Trophoblast cell (in vitro differentiated cells and primary cell): ENCODE data around the gene IQUB.
A peak's percentile ranks its signal among the peaks of the same experiment; 100 is the strongest.
"Not testable (repeated sequence)": the region's sequence is repeated elsewhere in the genome, so short reads cannot be mapped to it uniquely, and the experiment has no call there.

Source experiments
- DNase-seq, 2 donors: peaks; one replicate each; pipeline ENCODE4 v3.0.0-alpha.2; 2016
- H2AFZ ChIP-seq: 2 replicates; pipeline ENCODE4 v1.6.1; 2013; ENCODE audit warnings: low read length, moderate library complexity, mild to moderate bottlenecking; ENCODE audit not compliant: insufficient read depth, poor library complexity
- H2AK5ac ChIP-seq: 2 replicates; pipeline ENCODE4 v1.6.1; 2013; ENCODE audit warnings: mild to moderate bottlenecking, low read length
- H2BK120ac ChIP-seq: 2 replicates; pipeline ENCODE4 v1.6.1; 2013; ENCODE audit warnings: low read length, mild to moderate bottlenecking, moderate library complexity; ENCODE audit not compliant: insufficient read depth, poor library complexity
- H2BK12ac ChIP-seq: 2 replicates; pipeline ENCODE4 v1.6.1; 2013; ENCODE audit warnings: mild to moderate bottlenecking, low read length, moderate library complexity
- H2BK5ac ChIP-seq: 2 replicates; pipeline ENCODE4 v1.6.1; 2013; ENCODE audit warnings: low read length, low read depth, moderate library complexity, mild to moderate bottlenecking; ENCODE audit not compliant: poor library complexity
- H3K14ac ChIP-seq: 2 replicates; pipeline ENCODE4 v1.6.1; 2013; ENCODE audit warnings: mild to moderate bottlenecking, low read length
- H3K18ac ChIP-seq: 2 replicates; pipeline ENCODE4 v1.6.1; 2013; ENCODE audit warnings: mild to moderate bottlenecking, low read length
- H3K23ac ChIP-seq: 2 replicates; pipeline ENCODE4 v1.6.1; 2013; ENCODE audit warnings: low read length
- H3K27ac ChIP-seq: 2 replicates; pipeline ENCODE4 v1.5.1; 2013; ENCODE audit warnings: low read depth, mild to moderate bottlenecking, inconsistent platforms, low read length, moderate library complexity
- H3K27me3 ChIP-seq: 2 replicates; pipeline ENCODE4 v1.6.1; 2013; ENCODE audit warnings: inconsistent platforms, mild to moderate bottlenecking, low read length, moderate library complexity; ENCODE audit not compliant: insufficient read depth
- H3K36me3 ChIP-seq, 2 experiments: 1 replicate in 1 of 2; 2 replicates in 1 of 2; pipeline ENCODE4 v1.6.1; 2013; ENCODE audit warnings: low read length in 2 of 2, mild to moderate bottlenecking in 2 of 2, moderate library complexity in 1 of 2; ENCODE audit not compliant: insufficient read depth in 2 of 2, control insufficient read depth in 1 of 2
- H3K4ac ChIP-seq: 2 replicates; pipeline ENCODE4 v1.6.1; 2013; ENCODE audit warnings: low read depth, mild to moderate bottlenecking, low read length, moderate library complexity
- H3K4me1 ChIP-seq, 2 experiments: 1 replicate in 1 of 2; 2 replicates in 1 of 2; pipeline ENCODE4 v1.6.1; 2013; ENCODE audit warnings: low read length in 2 of 2, mild to moderate bottlenecking in 2 of 2, moderate library complexity in 1 of 2; ENCODE audit not compliant: insufficient read depth in 2 of 2, control insufficient read depth in 1 of 2
- H3K4me2 ChIP-seq: 2 replicates; pipeline ENCODE4 v1.6.1; 2013; ENCODE audit warnings: inconsistent platforms, mild to moderate bottlenecking, low read length, moderate library complexity
- H3K4me3 ChIP-seq: 2 replicates; pipeline ENCODE4 v1.5.1; 2013; ENCODE audit warnings: mild to moderate bottlenecking, low read depth, low read length, inconsistent platforms
- H3K79me1 ChIP-seq: one replicate; pipeline ENCODE4 v1.6.1; 2013; ENCODE audit warnings: low read length
- H3K79me2 ChIP-seq: 2 replicates; pipeline ENCODE4 v1.6.1; 2013; ENCODE audit warnings: low read length, mild to moderate bottlenecking; ENCODE audit not compliant: control insufficient read depth, insufficient read depth, poor library complexity
- H3K9ac ChIP-seq: 2 replicates; pipeline ENCODE4 v1.6.1; 2013; ENCODE audit warnings: mild to moderate bottlenecking, low read length
- H3K9me3 ChIP-seq: 2 replicates; pipeline ENCODE4 v1.6.1; 2013; ENCODE audit warnings: low read depth, mild to moderate bottlenecking, control low read depth, inconsistent platforms, low read length; ENCODE audit not compliant: insufficient read depth
- H4K12ac ChIP-seq: 2 replicates; pipeline ENCODE4 v1.6.1; 2013; ENCODE audit warnings: low read depth, mild to moderate bottlenecking, low read length, moderate library complexity
- H4K8ac ChIP-seq: 2 replicates; pipeline ENCODE4 v1.6.1; 2013; ENCODE audit warnings: low read depth, mild to moderate bottlenecking, low read length, moderate library complexity
- H4K91ac ChIP-seq: one replicate; pipeline ENCODE4 v1.6.1; 2013; ENCODE audit warnings: low read depth, mild to moderate bottlenecking, low read length, moderate library complexity
- WGBS: extraction: QIAGEN DNeasy Blood & Tissue Kit; methylation state at CpG from one replicate; pipeline ENCODE4 v1.1.7; 2013; ENCODE audit warnings: missing lambda C conversion rate; ENCODE audit not compliant: insufficient read length, insufficient coverage; ENCODE audit errors: extremely low coverage; 5-methylcytosine and 5-hydroxymethylcytosine counted together

The IQUB gene

DNA sequence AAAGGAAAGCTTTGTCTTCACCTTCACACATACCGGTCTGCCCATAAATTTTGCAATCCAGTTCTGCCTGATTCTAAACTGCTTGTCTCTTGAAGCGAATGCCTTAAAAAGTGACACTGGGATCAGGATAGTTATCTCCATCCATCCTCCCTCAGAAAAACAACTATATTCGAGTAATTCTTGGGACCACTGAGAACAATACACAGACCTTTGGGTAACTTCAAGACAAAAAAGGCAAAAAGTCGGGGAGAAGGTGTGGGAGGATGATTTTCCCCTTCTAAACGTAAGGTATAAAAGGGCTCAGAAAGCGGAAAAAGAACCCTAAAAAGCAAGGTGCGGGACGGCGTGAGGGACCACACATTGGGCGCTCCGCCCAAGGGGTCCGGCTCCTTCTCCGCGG is 2.1 kb downstream of the IQUB start:
- H3K4me1 ChIP-seq, H2AK5ac ChIP-seq, H2BK120ac ChIP-seq, H2AFZ ChIP-seq, H3K4me3 ChIP-seq, H3K4ac ChIP-seq, H3K9me3 ChIP-seq, H4K8ac ChIP-seq, DNase-seq, H3K23ac ChIP-seq, H3K18ac ChIP-seq, H3K36me3 ChIP-seq, H3K27me3 ChIP-seq, H3K9ac ChIP-seq, H3K79me1 ChIP-seq, H4K12ac ChIP-seq, H3K79me2 ChIP-seq, H3K14ac ChIP-seq, H2BK12ac ChIP-seq, H2BK5ac ChIP-seq, H3K27ac ChIP-seq, H4K91ac ChIP-seq: not testable (repeated sequence)
- peak overlapping the region; percentile 61 for H3K4me2 ChIP-seq
- no CpG with 5 or more reads among the region's 14 CpGs for WGBS

DNA sequence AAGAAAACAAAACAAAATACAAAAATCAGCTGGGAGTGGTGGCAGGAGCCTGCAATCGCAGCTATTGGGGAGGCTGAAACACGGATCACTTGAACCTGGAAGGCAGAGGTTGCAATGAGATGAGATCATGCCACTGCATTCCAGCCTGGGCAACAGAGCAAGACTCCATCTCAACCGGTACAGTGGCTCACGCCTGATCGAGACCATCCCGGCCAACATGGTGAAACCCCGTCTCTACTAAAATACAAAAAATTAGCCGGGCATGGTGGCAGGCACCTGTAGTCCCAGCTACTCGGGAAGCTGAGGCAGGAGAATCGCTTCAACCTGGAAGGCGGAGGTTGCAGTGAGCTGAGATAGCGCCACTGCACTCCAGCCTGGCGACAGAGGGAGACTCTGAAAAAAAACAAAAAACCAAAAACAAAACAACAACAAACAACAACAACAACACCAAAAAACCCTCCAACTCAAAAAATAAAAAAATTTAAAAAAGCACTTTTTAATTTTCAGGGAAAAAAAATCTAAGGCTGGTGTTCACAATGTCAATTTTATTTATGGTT is 4.3 kb downstream of the IQUB start:
- not testable (repeated sequence) for H3K36me3 ChIP-seq, H3K4ac ChIP-seq, H3K79me2 ChIP-seq, H4K91ac ChIP-seq, H2BK120ac ChIP-seq, H3K18ac ChIP-seq, H2BK5ac ChIP-seq, H3K4me2 ChIP-seq, DNase-seq, H4K12ac ChIP-seq, H2BK12ac ChIP-seq, H2AFZ ChIP-seq, H3K23ac ChIP-seq, H3K14ac ChIP-seq, H3K4me3 ChIP-seq, H3K9ac ChIP-seq, H3K4me1 ChIP-seq, H2AK5ac ChIP-seq, H3K79me1 ChIP-seq, H3K9me3 ChIP-seq, H3K27me3 ChIP-seq, H4K8ac ChIP-seq, H3K27ac ChIP-seq
- no CpG with 5 or more reads among the region's 13 CpGs for WGBS

DNA sequence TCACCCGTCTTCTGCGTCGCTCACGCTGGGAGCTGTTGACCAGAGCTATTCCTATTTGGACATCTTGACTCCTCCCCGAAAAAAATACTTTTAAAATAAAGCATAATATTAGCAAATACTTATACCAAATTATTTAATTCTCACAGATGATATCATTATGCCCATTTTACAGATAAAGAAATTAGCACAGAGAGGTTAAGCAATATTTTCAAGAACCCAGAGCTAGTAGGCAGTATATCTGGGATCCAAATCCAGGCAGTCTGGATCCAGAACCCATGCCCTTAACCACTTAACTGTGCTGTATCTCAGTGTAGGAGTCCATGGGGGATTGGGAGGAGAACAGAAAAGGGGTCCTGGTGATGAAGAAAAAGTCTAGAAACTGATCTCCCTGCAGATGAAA is 6.1 kb downstream of the IQUB start:
- WGBS, result no CpG with 5 or more reads among the region's 5 CpGs
- Histone ChIP-seq H3K79me2 (no peaks in the 10 kb centered on the region), H3K23ac (no peak overlapping the region), H4K8ac (no peak overlapping the region), H2AFZ (no peak overlapping the region), H2AK5ac (no peak overlapping the region), H4K12ac (no peak overlapping the region), H3K14ac (no peak overlapping the region), H3K27ac (no peak overlapping the region), H2BK12ac (no peak overlapping the region), H2BK5ac (no peak overlapping the region), H3K18ac (no peak overlapping the region), H3K4me1 (no peaks in the 10 kb centered on the region), H4K91ac (no peak overlapping the region), H3K4ac (no peak overlapping the region), H3K27me3 (no peaks in the 10 kb centered on the region), H3K79me1 (no peaks in the 10 kb centered on the region), H3K4me2 (no peak overlapping the region), H3K36me3 (no peaks in the 10 kb centered on the region), H3K9me3 (no peaks in the 10 kb centered on the region), H2BK120ac (no peak overlapping the region), H3K9ac (no peak overlapping the region), H3K4me3 (no peak overlapping the region)
- DNase-seq, result no peak

DNA sequence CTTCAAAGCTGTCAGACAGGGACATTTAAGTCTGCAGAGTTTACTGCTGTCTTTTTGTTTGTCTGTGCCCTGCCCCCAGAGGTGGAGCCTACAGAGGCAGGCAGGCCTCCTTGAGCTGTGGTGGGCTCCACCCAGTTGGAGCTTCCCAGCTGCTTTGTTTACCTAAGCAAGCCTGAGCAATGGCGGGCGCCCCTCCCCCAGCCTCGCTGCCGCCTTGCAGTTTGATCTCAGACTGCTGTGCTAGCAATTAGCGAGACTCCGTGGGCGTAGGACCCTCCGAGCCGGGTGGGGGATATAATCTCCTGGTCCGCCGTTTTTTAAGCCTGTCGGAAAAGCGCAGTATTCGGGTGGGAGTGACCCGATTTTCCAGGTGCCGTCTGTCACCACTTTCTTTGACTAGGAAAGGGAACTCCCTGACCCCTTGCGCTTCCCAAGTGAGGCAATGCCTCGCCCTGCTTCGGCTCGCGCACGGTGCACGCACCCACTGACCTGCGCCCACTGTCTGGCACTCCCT is 6.6 kb downstream of the IQUB start:
- no CpG with 5 or more reads among the region's 24 CpGs for WGBS
- not testable (repeated sequence) for H2BK5ac ChIP-seq, H3K9me3 ChIP-seq, H3K27me3 ChIP-seq, H3K4me3 ChIP-seq, H3K18ac ChIP-seq, H3K23ac ChIP-seq, H3K4me2 ChIP-seq, H3K36me3 ChIP-seq, H2BK120ac ChIP-seq, H2AFZ ChIP-seq, H3K27ac ChIP-seq, H3K4me1 ChIP-seq, H3K4ac ChIP-seq, H2AK5ac ChIP-seq, H2BK12ac ChIP-seq, H4K8ac ChIP-seq, H3K14ac ChIP-seq, DNase-seq, H4K91ac ChIP-seq, H3K79me2 ChIP-seq, H3K79me1 ChIP-seq, H3K9ac ChIP-seq
- H4K12ac ChIP-seq, result peak overlapping the region; percentile 43
